ENCODE data around the gene MSANTD1.

Gene MSANTD1

DNA sequence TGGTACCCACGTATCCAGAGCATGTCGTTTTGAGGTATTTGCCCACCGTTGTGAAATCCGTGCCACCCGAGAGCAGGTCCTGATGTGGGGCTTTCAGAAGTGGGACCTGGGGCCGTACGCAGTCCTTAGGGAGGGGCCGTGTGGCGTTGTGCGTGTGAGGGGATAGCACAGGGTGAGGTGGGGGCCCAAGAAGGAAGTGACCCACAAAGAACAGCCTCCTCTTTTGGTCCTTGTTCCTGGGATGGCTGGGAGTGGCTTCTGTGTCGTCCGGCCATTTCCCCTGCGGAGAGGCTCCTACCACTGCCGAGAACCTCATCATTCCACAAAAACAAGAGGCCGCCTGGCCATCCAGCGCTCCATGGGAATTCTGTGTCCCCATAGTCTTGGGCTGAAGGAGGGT, 17.0 kb upstream of the MSANTD1 start:
- TF ChIP-seq, protein P1, sequence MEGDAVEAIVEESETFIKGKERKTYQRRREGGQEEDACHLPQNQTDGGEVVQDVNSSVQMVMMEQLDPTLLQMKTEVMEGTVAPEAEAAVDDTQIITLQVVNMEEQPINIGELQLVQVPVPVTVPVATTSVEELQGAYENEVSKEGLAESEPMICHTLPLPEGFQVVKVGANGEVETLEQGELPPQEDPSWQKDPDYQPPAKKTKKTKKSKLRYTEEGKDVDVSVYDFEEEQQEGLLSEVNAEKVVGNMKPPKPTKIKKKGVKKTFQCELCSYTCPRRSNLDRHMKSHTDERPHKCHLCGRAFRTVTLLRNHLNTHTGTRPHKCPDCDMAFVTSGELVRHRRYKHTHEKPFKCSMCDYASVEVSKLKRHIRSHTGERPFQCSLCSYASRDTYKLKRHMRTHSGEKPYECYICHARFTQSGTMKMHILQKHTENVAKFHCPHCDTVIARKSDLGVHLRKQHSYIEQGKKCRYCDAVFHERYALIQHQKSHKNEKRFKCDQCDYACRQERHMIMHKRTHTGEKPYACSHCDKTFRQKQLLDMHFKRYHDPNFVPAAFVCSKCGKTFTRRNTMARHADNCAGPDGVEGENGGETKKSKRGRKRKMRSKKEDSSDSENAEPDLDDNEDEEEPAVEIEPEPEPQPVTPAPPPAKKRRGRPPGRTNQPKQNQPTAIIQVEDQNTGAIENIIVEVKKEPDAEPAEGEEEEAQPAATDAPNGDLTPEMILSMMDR (IDR thresholded peaks at IDR 0.05; ENCODE audit: poor library complexity, severe bottlenecking): no peak
- H3K4me1 ChIP-seq (ENCODE audit: insufficient read depth, poor library complexity, severe bottlenecking): no peaks in the 10 kb centered on the region
- H3K36me3 ChIP-seq (ENCODE audit: low read depth): peaks cover 51% of the 10 kb centered on the region
- H3K9me3 ChIP-seq (ENCODE audit: severe bottlenecking): no peaks in the 10 kb centered on the region
- no peak overlapping the region for H3K4me3 ChIP-seq (ENCODE audit: severe bottlenecking)
- H3K27ac ChIP-seq (ENCODE audit: poor library complexity, severe bottlenecking): no peak overlapping the region
- DNase-seq (ENCODE audit: low spot score) (no peak), ATAC-seq (ENCODE audit: low read depth) (no peak)
- no peaks in the 10 kb centered on the region for H3K27me3 ChIP-seq (ENCODE audit: insufficient read depth, poor library complexity, severe bottlenecking)

DNA sequence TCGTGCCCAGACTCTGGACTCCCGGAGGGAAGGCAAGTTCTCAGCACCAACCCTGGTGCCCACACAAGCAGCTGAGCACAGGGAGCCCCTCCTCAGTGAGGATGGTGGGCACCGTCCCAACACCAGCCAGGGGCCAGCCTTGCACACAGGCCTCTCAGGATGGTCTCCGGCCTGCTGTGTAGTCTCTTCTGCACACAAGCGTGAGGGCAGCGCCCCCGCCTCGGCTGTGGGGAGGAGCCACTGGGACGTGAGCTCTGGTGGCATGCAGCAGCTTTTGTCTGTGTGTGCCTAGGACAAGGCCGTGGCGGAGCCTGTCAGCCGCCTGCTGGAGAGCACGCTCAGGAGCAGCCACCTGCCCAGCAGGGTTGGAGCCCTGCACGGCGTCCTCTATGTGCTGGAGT, 16.1 kb upstream of the MSANTD1 start:
- no peaks in the 10 kb centered on the region for H3K4me1 ChIP-seq (ENCODE audit: insufficient read depth, poor library complexity, severe bottlenecking)
- H3K36me3 ChIP-seq (ENCODE audit: low read depth): peaks cover 51% of the 10 kb centered on the region
- ATAC-seq (ENCODE audit: low read depth): no peak
- H3K4me3 ChIP-seq (ENCODE audit: severe bottlenecking): no peak overlapping the region
- TF ChIP-seq, protein P1 (IDR thresholded peaks at IDR 0.05; ENCODE audit: poor library complexity, severe bottlenecking): no peak
- H3K27me3 ChIP-seq (ENCODE audit: insufficient read depth, poor library complexity, severe bottlenecking): no peaks in the 10 kb centered on the region
- no peaks in the 10 kb centered on the region for H3K9me3 ChIP-seq (ENCODE audit: severe bottlenecking)
- H3K27ac ChIP-seq (ENCODE audit: poor library complexity, severe bottlenecking): no peak overlapping the region
- no peak for DNase-seq (ENCODE audit: low spot score)

DNA sequence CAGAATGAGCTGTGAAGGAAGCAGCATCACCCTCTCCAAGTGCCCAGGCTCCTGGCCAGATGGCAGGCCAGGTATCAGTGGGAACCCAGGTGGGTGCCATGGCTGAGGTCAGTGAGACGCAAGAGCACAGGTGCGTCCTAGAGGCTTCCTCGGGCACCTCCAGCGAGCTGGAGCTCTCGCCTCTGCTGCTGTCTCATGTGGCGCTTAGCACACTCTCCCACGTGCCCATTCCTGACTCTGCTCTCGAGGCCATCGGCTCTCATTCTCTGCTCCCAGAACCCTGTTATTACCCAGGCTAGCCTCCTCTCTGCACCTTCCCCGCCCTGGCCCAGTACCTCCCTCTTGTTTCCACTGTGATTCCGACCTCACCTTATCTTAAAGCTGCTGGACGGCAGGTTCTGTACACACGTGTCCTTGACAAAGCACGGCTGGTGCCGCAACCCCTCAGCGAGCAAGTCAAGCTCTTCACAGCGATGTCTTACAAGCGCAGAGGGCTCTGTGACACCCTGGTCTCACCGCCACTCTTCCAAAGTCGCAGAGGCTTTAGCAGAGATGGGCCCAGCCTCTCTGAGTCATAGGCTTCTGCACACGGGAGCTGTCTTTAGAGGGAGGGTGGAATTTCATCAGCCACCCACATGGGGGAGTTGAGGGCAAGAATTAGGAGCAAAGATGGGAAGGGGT, 15.4 kb upstream of the MSANTD1 start:
- Histone ChIP-seq H3K27me3 (ENCODE audit: insufficient read depth, poor library complexity, severe bottlenecking) (no peaks in the 10 kb centered on the region), H3K4me3 (ENCODE audit: severe bottlenecking) (no peak overlapping the region), H3K4me1 (ENCODE audit: insufficient read depth, poor library complexity, severe bottlenecking) (no peaks in the 10 kb centered on the region), H3K27ac (ENCODE audit: poor library complexity, severe bottlenecking) (no peak overlapping the region), H3K36me3 (ENCODE audit: low read depth) (peaks cover 49% of the 10 kb centered on the region), H3K9me3 (ENCODE audit: severe bottlenecking) (no peaks in the 10 kb centered on the region)
- ATAC-seq (ENCODE audit: low read depth) (peak; percentile 46; the same call in 1 of the 3 replicates), DNase-seq (ENCODE audit: low spot score) (no peak)
- TF ChIP-seq, protein P1 (IDR thresholded peaks at IDR 0.05; ENCODE audit: poor library complexity, severe bottlenecking): no peak

DNA sequence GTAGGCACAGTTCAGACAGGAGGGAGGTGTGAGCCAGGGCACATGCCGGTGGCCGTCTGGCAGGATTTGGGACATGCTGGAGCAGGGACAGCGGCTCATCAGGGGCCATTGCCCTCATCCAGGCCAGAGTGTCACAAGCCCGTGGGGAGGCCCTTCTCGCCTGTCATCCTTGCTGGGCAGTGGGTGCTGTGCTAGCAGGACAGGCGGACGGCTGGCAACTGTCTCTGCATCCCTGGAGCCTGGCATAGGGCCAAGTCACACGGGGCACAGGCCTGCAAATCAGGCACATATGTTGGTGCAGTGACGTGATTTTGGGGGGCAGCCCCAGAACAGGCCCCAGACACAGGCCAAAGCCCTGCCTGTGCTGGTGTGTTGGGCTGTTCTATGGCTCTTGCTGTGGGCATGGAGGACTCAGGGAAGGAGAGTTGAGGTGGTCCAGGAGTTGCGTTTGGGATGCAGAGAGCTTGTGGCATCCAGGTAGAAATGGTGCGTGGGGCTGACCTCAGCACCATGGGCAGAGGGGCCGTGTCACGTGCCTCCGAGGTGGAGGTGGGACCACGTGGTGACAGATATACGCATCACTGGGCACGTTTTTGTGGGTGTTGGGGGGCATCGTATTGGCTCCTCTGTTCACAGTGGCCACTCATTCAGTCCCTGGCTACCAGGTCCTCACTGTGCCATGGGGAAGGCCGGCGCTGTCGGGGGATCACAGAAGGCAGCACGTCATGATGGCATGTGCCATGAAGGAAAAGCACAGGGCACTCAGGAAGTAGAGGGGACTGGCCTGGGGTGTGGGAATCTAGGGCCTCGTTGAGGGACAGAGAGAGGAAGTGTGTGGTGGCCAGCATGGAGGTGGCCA, 14.6 kb upstream of the MSANTD1 start:
- TF ChIP-seq, protein P1 (IDR thresholded peaks at IDR 0.05; ENCODE audit: poor library complexity, severe bottlenecking): no peak
- peaks cover 40% of the 10 kb centered on the region for H3K36me3 ChIP-seq (ENCODE audit: low read depth)
- H3K9me3 ChIP-seq (ENCODE audit: severe bottlenecking): no peaks in the 10 kb centered on the region
- H3K4me3 ChIP-seq (ENCODE audit: severe bottlenecking): no peak overlapping the region
- H3K4me1 ChIP-seq (ENCODE audit: insufficient read depth, poor library complexity, severe bottlenecking): no peaks in the 10 kb centered on the region
- ATAC-seq (ENCODE audit: low read depth) (no peak), DNase-seq (ENCODE audit: low spot score) (no peak)
- H3K27ac ChIP-seq (ENCODE audit: poor library complexity, severe bottlenecking): no peak overlapping the region
- H3K27me3 ChIP-seq (ENCODE audit: insufficient read depth, poor library complexity, severe bottlenecking): no peaks in the 10 kb centered on the region

DNA sequence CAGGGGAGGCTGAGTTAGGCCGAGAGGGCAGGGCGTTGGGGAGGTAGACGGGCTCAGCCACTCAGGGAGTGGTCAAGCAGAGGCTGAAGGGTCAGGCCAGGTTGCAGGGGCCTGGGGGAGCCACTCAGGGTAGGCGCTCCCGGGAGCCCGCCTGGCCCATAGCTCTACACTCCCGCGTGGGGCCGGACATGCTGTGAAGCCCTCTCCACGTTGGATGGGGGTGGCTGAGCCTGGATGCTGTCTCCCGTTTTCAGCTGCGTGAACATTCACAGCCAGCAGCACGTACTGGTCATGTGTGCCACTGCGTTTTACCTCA, 14.0 kb upstream of the MSANTD1 start:
- TF ChIP-seq, protein P1 (IDR thresholded peaks at IDR 0.05; ENCODE audit: poor library complexity, severe bottlenecking): no peak
- ATAC-seq (ENCODE audit: low read depth) (no peak), DNase-seq (ENCODE audit: low spot score) (no peak)
- H3K27me3 ChIP-seq (ENCODE audit: insufficient read depth, poor library complexity, severe bottlenecking): no peaks in the 10 kb centered on the region
- H3K4me3 ChIP-seq (ENCODE audit: severe bottlenecking): no peak overlapping the region
- no peaks in the 10 kb centered on the region for H3K4me1 ChIP-seq (ENCODE audit: insufficient read depth, poor library complexity, severe bottlenecking)
- no peak overlapping the region for H3K27ac ChIP-seq (ENCODE audit: poor library complexity, severe bottlenecking)
- peaks cover 34% of the 10 kb centered on the region for H3K36me3 ChIP-seq (ENCODE audit: low read depth)
- no peaks in the 10 kb centered on the region for H3K9me3 ChIP-seq (ENCODE audit: severe bottlenecking)

All from RWPE2 (cell line).